Testis (tissue), 2 donors: Measurements from ENCODE around the gene C5orf63.

Experiments used
- CTCF ChIP-seq, 3 experiments: fragments of 450-650 bp in 2 of 3; fragments of 200-600 bp in 1 of 3; sonication (generic) in 1 of 3; IDR thresholded peaks; one replicate each; pipeline ENCODE4 v1.5.1; 2016 to 2019; ENCODE audit warnings: antibody characterized with exemption in 3 of 3, mild to moderate bottlenecking in 2 of 3, moderate library complexity in 1 of 3
- POLR2A ChIP-seq: fragments of 450-650 bp; IDR thresholded peaks from one replicate; pipeline ENCODE4 v1.6.1; 2017; ENCODE audit warnings: antibody characterized with exemption, mild to moderate bottlenecking, moderate library complexity

GRCh38 chr5:127088251-127088650 is 14.9 kb upstream of the C5orf63 start:
- TF ChIP-seq POLR2A (no peak), CTCF (IDR thresholded peaks at IDR 0.05) (no peak)
